HG02938 (cell line): ENCODE measurements around the gene EPB41L4B.
A peak's percentile ranks its signal among the peaks of the same experiment; 100 is the strongest.

ENCODE experiments used
- ATAC-seq: cut with Tn5 transposase; IDR thresholded peaks from one replicate; pipeline ENCODE4 v1.9.1; 2021; ENCODE audit warnings: mild to moderate bottlenecking, moderate library complexity; ENCODE audit not compliant: unreplicated experiment

EPB41L4B gene

DNA sequence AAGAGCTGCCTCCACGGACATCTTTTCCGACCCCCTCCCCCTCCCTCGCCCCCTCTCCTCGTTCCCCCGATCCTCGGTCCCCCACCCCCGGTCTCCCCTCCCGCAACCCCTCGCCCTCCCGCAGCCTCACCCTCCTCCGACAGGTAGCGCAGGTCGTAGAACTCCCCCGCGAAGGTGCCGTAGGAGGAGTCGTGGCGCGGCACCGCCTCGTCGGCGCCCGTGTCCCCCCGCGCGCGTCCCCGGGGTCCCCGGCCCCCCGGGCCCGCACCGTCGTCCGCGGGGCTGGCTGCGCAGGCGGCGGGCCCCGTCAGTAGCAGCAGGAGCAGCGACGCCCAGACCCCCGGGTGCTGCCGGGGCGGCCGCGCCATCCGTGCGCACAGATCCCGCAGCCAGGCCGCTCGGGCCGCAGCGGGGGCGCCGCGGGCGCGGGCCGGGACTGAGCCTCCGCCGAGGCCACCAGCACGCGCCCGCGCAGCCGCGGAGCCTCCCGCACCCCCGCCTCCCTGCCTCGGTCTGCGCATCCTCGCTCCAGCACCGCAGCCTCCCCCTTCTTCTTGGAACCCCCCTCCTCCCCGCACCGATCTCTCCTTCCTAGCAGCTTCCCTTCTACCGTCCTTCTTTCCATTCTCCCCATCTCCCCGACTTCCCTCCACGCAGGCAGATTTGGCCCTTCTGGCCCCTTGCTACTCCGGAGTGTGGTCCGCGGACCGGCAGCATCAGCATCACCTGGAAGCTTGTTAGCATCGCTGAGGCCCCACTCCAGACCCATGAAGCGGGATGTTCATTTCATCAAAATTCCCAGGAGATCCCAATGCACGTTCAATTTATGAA is 153.9 kb downstream of the EPB41L4B start, which contains the start of gene FRRS1L:
Gene FRRS1L (minus strand): TSS at position 479 of the 831 bp plus-strand sequence. CDS start 111 bp downstream, at position 368.
- ATAC-seq = no peak

DNA sequence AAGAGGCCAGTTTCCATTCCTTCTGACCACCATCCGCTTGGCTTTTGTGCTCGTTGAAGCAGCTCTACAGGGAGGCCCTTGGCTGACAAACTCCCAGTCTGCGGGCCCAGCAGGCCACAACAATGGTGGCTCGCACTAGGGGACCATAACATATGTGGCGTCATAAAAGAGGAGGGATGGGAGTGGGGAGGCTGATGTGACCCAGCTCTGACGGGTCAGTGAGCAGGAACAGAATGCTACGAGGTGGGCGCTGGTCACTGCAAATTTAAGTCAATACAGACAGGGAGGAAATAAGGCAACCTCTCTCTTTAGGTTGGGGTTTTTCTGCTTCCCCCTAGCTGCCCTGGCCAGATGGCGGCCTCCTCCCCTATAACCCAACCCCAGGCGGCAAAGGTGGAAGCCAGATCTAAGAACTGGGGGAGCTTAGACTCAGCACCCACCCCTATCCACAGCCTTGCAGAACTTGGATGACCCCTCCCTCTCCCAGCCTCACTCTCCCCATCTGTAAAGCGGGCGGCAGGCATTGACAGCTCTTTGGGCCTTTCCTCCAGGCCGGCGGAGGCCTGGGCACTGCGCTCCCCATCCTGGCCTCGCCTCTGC is 154.6 kb downstream of the EPB41L4B start:
- no peak for ATAC-seq

- ATAC-seq = peak; percentile 59
Observed at GRCh38 chr9:109164042-109164441, 156.8 kb downstream of the EPB41L4B start.

- no peak for ATAC-seq
Observed at GRCh38 chr9:109163194-109163593, 157.7 kb downstream of the EPB41L4B start.

- no peak for ATAC-seq
Observed at GRCh38 chr9:109162677-109163076, 158.2 kb downstream of the EPB41L4B start.

GRCh38 chr9:109161471-109161870 is 159.4 kb downstream of the EPB41L4B start:
- no peak for ATAC-seq

- no peak for ATAC-seq
Observed at GRCh38 chr9:109159583-109159982, 161.3 kb downstream of the EPB41L4B start.

- ATAC-seq = no peak
Observed at GRCh38 chr9:109158651-109159050, 162.2 kb downstream of the EPB41L4B start.

- ATAC-seq = no peak
Observed at GRCh38 chr9:109156708-109157107, 164.2 kb downstream of the EPB41L4B start.

DNA sequence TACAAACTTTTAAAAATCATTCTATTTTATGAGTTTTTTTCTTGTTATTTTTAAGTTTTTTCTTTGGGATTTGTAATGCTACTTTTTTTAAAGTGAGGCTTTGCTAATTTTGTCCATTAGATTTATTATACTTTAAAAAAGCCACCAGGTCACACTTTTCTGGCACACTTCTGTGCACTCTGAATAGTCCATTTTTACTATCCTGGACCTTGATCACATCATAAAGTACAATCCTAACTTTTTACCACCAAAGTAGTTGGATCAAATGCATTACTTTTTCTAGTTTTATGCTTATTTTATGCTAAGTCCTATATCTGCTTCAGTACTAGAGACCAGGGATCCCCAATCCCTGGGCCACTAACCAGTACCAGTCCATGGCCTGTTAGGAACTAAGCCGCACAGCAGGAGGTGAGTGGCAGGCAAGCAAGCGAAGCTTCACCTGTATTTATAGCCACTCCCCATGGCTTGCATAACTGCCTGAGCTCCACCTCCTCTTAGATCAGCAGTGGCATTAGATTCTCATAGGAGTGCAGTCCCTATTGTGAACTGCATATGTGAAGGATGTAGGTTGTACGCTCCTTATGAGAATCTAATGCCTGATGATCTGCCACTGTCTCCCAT is 169.8 kb downstream of the EPB41L4B start:
- ATAC-seq = no peak

- no peak for ATAC-seq
Observed at GRCh38 chr9:109149722-109150121, 171.1 kb downstream of the EPB41L4B start.

DNA sequence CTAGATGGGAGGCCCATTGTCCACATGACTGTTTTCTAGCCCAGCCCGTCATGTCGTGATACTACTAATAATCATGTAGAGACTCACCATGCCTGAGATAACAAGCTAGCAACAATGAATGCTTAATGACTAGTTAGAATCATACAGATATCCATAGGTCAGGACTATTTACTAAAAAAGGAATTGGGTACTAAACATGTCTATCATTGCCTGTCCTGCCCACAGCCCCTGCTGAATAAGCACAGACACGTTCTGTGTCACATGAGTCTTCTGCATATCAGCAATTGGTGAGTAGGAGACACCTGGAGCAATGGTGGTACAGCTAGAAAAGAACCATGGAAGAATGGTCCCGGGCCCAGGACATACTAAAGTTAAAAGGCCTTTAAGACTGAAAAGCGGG is 171.8 kb downstream of the EPB41L4B start:
- ATAC-seq = no peak

- no peak for ATAC-seq
Observed at GRCh38 chr9:109145051-109145450, 175.8 kb downstream of the EPB41L4B start.

- peak; percentile 99 for ATAC-seq
Observed at GRCh38 chr9:109143881-109144562, 176.8 kb downstream of the EPB41L4B start.

DNA sequence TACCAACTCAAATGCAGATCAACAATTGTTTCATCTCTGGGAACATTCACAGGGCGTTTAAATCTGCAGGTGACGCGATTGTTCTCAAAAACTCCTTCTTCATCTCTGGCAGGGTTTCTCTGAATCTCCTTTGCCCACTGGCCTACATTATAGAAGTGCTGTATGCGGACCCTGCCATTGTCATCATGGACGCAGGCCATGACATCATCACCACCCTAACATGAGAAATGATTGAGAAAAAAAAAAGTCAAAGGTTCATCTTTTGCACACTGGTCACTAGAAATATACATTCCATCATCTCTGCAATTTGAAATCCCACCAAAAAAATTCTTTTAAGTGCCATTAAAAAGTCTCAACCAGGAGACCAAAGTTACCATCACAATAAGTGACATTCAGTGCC is 179.5 kb downstream of the EPB41L4B start:
- no peak for ATAC-seq

- no peak for ATAC-seq
Observed at GRCh38 chr9:109139851-109140250, 181.0 kb downstream of the EPB41L4B start.

GRCh38 chr9:109138421-109138820 is 182.4 kb downstream of the EPB41L4B start:
- no peak for ATAC-seq

DNA sequence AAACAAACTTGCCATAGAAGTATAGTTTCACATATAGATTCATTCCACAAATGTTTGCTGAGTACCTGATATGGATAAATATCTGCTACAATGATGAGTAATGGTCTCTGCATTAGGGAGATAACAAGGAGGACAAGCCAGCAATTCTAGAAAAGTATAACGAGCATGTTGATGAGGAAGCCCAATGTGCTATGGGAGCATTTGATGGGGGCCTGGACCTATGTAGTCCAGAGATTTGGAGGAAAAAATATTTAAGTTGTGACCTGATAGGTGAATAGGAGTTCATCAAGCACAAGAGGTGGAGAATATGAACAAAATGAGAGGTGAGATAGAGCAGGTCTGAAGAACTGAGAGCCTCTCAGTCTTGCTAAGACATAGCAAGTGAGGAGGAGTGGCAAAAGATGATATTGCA is 186.7 kb downstream of the EPB41L4B start:
- no peak for ATAC-seq

- ATAC-seq = no peak
Observed at GRCh38 chr9:109133533-109133932, 187.3 kb downstream of the EPB41L4B start.

DNA sequence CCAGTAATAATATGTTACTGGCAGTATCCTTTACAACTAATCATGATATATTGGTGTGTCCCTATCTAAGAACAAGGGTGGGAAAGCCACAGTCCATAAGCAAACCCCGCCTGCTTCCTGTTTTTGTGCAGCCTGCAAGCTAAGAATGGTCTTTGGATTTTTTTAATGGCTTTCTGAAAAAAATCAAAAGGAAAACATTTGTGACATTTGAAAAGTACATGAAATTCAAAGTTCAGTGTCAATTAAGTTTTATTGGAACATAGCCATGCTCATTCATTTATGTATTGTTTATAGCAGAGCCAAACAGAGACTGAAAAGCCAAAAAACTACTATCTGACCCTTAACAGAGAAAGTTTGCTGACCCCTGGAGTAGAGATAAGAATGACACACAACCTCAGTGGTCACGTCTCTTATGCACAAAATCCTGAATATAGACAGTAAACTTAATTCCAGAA is 188.3 kb downstream of the EPB41L4B start:
- ATAC-seq = no peak
